GM23338 (cell line): ENCODE data around the gene DGLUCY. TPM values are rescaled to one million over a fixed set of nuclear protein-coding genes. Genes with fewer than 3 reads are reported as not detected.

ENCODE experiments used
- ATAC-seq: fragments of 200-7000 bp; cut with Tn5 transposase; 3 replicates; pipeline ENCODE4 v1.9.1; 2020
- DNase-seq: peaks from one replicate; pipeline ENCODE4 v3.0.0-alpha.2; 2015; ENCODE audit warnings: low spot score
- H2AFZ ChIP-seq: fragments of 200-600 bp; sonication (generic); 2 replicates; pipeline ENCODE4 v1.8.0; 2016; ENCODE audit warnings: antibody characterized with exemption, mild to moderate bottlenecking, moderate library complexity
- H3F3A ChIP-seq: fragments of 200-600 bp; sonication (generic); replicated peaks from 2 replicates; pipeline ENCODE4 v1.8.0; 2017; ENCODE audit warnings: antibody characterized with exemption, mixed run types, low read depth
- H3K27ac ChIP-seq: fragments of 200-600 bp; sonication (generic); 2 replicates; pipeline ENCODE4 v1.6.1; 2016; ENCODE audit warnings: low read depth
- H3K27me3 ChIP-seq: fragments of 200-600 bp; sonication (generic); 2 replicates; pipeline ENCODE4 v1.8.0; 2016; ENCODE audit warnings: mild to moderate bottlenecking, mixed run types, moderate library complexity; ENCODE audit not compliant: insufficient read depth
- H3K36me3 ChIP-seq: fragments of 200-600 bp; sonication (generic); 2 replicates; pipeline ENCODE4 v1.8.0; 2016; ENCODE audit warnings: mild to moderate bottlenecking; ENCODE audit not compliant: insufficient read depth
- H3K4me1 ChIP-seq: fragments of 200-600 bp; sonication (generic); 2 replicates; pipeline ENCODE4 v1.8.0; 2016; ENCODE audit warnings: mild to moderate bottlenecking, moderate library complexity; ENCODE audit not compliant: insufficient read depth
- H3K4me2 ChIP-seq: fragments of 200-600 bp; sonication (generic); 2 replicates; pipeline ENCODE4 v1.7.1; 2017; ENCODE audit warnings: mixed run types
- H3K4me3 ChIP-seq: fragments of 200-600 bp; sonication (generic); 2 replicates; pipeline ENCODE4 v1.6.1; 2016; ENCODE audit warnings: mixed run types
- H3K79me2 ChIP-seq: fragments of 200-600 bp; sonication (generic); replicated peaks from 2 replicates; pipeline ENCODE4 v1.8.0; 2017; ENCODE audit warnings: mild to moderate bottlenecking; ENCODE audit not compliant: insufficient read depth
- H3K9me2 ChIP-seq: fragments of 200-600 bp; sonication (generic); 2 replicates; pipeline ENCODE4 v1.8.0; 2017; ENCODE audit not compliant: insufficient read depth
- H4K20me1 ChIP-seq: fragments of 200-600 bp; sonication (generic); replicated peaks from 2 replicates; pipeline ENCODE4 v1.8.0; 2017; ENCODE audit warnings: mild to moderate bottlenecking; ENCODE audit not compliant: insufficient read depth
- H3K27ac Mint-ChIP-seq: 2 replicates; pipeline ENCODE4 v1.8.0; 2020; ENCODE audit warnings: inconsistent platforms, mild to moderate bottlenecking, moderate library complexity, mixed read lengths
- H3K27me3 Mint-ChIP-seq: 3 replicates; pipeline ENCODE4 v1.8.0; 2022; ENCODE audit warnings: low read depth, mild to moderate bottlenecking, moderate library complexity, mixed read lengths, inconsistent platforms; ENCODE audit not compliant: insufficient read depth, poor library complexity
- H3K36me3 Mint-ChIP-seq: 3 replicates; pipeline ENCODE4 v1.8.0; 2021; ENCODE audit warnings: low read depth, mild to moderate bottlenecking, inconsistent platforms, moderate library complexity, mixed read lengths
- H3K4me1 Mint-ChIP-seq: 3 replicates; pipeline ENCODE4 v1.8.0; 2020; ENCODE audit warnings: mild to moderate bottlenecking, inconsistent platforms, mixed read lengths
- H3K4me3 Mint-ChIP-seq: 3 replicates; pipeline ENCODE4 v1.8.0; 2021; ENCODE audit warnings: moderate library complexity, mild to moderate bottlenecking, inconsistent platforms, mixed read lengths
- H3K9me3 Mint-ChIP-seq: 3 replicates; pipeline ENCODE4 v1.8.0; 2020; ENCODE audit warnings: moderate library complexity, mild to moderate bottlenecking, inconsistent platforms, mixed read lengths
- CREB1 ChIP-seq: fragments of 250-450 bp; sonication (Bioruptor Pico); IDR thresholded peaks from 2 replicates; pipeline ENCODE4 v1.5.0; 2020; ENCODE audit warnings: low read depth, mild to moderate bottlenecking, moderate library complexity
- ETS1 ChIP-seq: IDR thresholded peaks from 2 replicates; pipeline ENCODE4 v1.6.1; 2016; ENCODE audit warnings: antibody characterized with exemption
- EZH2 ChIP-seq: fragments of 200-600 bp; sonication (generic); IDR thresholded peaks from one replicate; pipeline ENCODE4 v1.8.0; 2017; ENCODE audit warnings: antibody characterized with exemption, mild to moderate bottlenecking, low read depth; ENCODE audit not compliant: unreplicated experiment
- EZH2phosphoT487 ChIP-seq: fragments of 200-600 bp; sonication (generic); IDR thresholded peaks from one replicate; pipeline ENCODE4 v1.8.1; 2018; ENCODE audit warnings: antibody characterized with exemption; ENCODE audit not compliant: unreplicated experiment
- JUNB ChIP-seq: IDR thresholded peaks from one replicate; pipeline ENCODE4 v1.6.1; 2016; ENCODE audit warnings: antibody characterized with exemption; ENCODE audit not compliant: unreplicated experiment
- NANOG ChIP-seq: IDR thresholded peaks from 2 replicates; pipeline ENCODE4 v1.6.1; 2016; ENCODE audit warnings: antibody characterized with exemption, borderline replicate concordance
- POLR2AphosphoS5 ChIP-seq: IDR thresholded peaks from 2 replicates; pipeline ENCODE4 v1.6.1; 2016; ENCODE audit warnings: antibody characterized with exemption, low read depth
- STAT1 ChIP-seq: IDR thresholded peaks from one replicate; pipeline ENCODE4 v1.6.1; 2016; ENCODE audit warnings: antibody characterized with exemption; ENCODE audit not compliant: unreplicated experiment
- ZNF114 ChIP-seq: fragments of 250-450 bp; sonication (Bioruptor Pico); IDR thresholded peaks from 2 replicates; pipeline ENCODE4 v1.5.0; 2020; ENCODE audit warnings: mild to moderate bottlenecking, moderate library complexity
- ZNF331 ChIP-seq: fragments of 250-450 bp; sonication (Bioruptor Pico); IDR thresholded peaks from 2 replicates; pipeline ENCODE4 v1.5.0; 2020; ENCODE audit warnings: low read depth, mild to moderate bottlenecking, moderate library complexity
- ZNF462 ChIP-seq: fragments of 250-450 bp; sonication (Bioruptor Pico); IDR thresholded peaks from 2 replicates; pipeline ENCODE4 v1.5.0; 2020; ENCODE audit warnings: mild to moderate bottlenecking, moderate library complexity
- polyA plus RNA-seq: library from polyadenylated mRNA; unstranded; fragments of >200 nt; fragmentation: Nextera tagmentation; extraction: Ambion mirVana; gene quantifications from 2 replicates; pipeline ENCODE4 v1.2.1, GENCODE V29; 2016
- total RNA-seq: library from RNA; depleted of rRNA; stranded (reverse); fragments of >200 nt; shearing (Covaris generic); gene quantifications from 2 replicates; pipeline ENCODE4 v1.2.3, GENCODE V29; 2014
- TF ChIP-seq, protein P1 (sequence below), 2 experiments: fragments of 200-600 bp in 1 of 2; sonication (generic) in 1 of 2; conservative IDR thresholded peaks; 2 replicates each; pipeline versions ENCODE4 v1.5.1 to v1.6.1; 2016 to 2017; ENCODE audit warnings: antibody characterized with exemption in 2 of 2, low read depth in 2 of 2, mild to moderate bottlenecking in 2 of 2, moderate library complexity in 1 of 2
- TF ChIP-seq, protein P2 (sequence below): IDR thresholded peaks from one replicate; pipeline ENCODE4 v1.6.1; 2018; ENCODE audit warnings: antibody characterized with exemption; ENCODE audit not compliant: unreplicated experiment

Gene DGLUCY
- total and polyA plus RNA-seq, 2 experiments from 2014 or later, result 14.6 to 31.6 TPM

GRCh38 chr14:91108941-91109611 lies 4.8 kb upstream of the DGLUCY start:
- Histone ChIP-seq H3K27ac (no peak overlapping the region), H4K20me1 (no peaks in the 10 kb centered on the region), H2AFZ (no peak overlapping the region), H3F3A (peaks cover 7% of the 10 kb centered on the region), H3K4me1 (peaks cover 7% of the 10 kb centered on the region), H3K79me2 (no peaks in the 10 kb centered on the region), H3K36me3 (no peaks in the 10 kb centered on the region), H3K27me3 (no peaks in the 10 kb centered on the region), H3K9me2 (peaks cover 5% of the 10 kb centered on the region; the same call in 1 of the 2 replicates), H3K4me3 (no peak overlapping the region), H3K4me2 (no peak overlapping the region)
- H3K4me1 Mint-ChIP-seq, result peaks cover 25% of the 10 kb centered on the region
- ATAC-seq, result no peak
- no peak for DNase-seq
- H3K27ac Mint-ChIP-seq, result no peak overlapping the region
- H3K27me3 Mint-ChIP-seq, result peaks cover 6% of the 10 kb centered on the region
- peaks cover 4% of the 10 kb centered on the region; the same call in 2 of the 3 replicates for H3K36me3 Mint-ChIP-seq
- no peak for TF ChIP-seq ZNF462 (CRISPR knock-in tag)
- TF ChIP-seq POLR2AphosphoS5, result no peak
- TF ChIP-seq, protein P1, sequence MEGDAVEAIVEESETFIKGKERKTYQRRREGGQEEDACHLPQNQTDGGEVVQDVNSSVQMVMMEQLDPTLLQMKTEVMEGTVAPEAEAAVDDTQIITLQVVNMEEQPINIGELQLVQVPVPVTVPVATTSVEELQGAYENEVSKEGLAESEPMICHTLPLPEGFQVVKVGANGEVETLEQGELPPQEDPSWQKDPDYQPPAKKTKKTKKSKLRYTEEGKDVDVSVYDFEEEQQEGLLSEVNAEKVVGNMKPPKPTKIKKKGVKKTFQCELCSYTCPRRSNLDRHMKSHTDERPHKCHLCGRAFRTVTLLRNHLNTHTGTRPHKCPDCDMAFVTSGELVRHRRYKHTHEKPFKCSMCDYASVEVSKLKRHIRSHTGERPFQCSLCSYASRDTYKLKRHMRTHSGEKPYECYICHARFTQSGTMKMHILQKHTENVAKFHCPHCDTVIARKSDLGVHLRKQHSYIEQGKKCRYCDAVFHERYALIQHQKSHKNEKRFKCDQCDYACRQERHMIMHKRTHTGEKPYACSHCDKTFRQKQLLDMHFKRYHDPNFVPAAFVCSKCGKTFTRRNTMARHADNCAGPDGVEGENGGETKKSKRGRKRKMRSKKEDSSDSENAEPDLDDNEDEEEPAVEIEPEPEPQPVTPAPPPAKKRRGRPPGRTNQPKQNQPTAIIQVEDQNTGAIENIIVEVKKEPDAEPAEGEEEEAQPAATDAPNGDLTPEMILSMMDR (conservative IDR thresholded peaks at IDR 0.05; ENCODE audit: low read depth in 2 of 2), result no peak
- TF ChIP-seq, protein P2, sequence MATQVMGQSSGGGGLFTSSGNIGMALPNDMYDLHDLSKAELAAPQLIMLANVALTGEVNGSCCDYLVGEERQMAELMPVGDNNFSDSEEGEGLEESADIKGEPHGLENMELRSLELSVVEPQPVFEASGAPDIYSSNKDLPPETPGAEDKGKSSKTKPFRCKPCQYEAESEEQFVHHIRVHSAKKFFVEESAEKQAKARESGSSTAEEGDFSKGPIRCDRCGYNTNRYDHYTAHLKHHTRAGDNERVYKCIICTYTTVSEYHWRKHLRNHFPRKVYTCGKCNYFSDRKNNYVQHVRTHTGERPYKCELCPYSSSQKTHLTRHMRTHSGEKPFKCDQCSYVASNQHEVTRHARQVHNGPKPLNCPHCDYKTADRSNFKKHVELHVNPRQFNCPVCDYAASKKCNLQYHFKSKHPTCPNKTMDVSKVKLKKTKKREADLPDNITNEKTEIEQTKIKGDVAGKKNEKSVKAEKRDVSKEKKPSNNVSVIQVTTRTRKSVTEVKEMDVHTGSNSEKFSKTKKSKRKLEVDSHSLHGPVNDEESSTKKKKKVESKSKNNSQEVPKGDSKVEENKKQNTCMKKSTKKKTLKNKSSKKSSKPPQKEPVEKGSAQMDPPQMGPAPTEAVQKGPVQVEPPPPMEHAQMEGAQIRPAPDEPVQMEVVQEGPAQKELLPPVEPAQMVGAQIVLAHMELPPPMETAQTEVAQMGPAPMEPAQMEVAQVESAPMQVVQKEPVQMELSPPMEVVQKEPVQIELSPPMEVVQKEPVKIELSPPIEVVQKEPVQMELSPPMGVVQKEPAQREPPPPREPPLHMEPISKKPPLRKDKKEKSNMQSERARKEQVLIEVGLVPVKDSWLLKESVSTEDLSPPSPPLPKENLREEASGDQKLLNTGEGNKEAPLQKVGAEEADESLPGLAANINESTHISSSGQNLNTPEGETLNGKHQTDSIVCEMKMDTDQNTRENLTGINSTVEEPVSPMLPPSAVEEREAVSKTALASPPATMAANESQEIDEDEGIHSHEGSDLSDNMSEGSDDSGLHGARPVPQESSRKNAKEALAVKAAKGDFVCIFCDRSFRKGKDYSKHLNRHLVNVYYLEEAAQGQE, result no peak
- TF ChIP-seq ZNF331, result no peak
- no peak for TF ChIP-seq ETS1
- no peak for TF ChIP-seq STAT1
- TF ChIP-seq EZH2phosphoT487, result no peak
- TF ChIP-seq ZNF114 (CRISPR knock-in tag), result no peak
- no peak for TF ChIP-seq CREB1 (CRISPR knock-in tag)
- no peak for TF ChIP-seq EZH2
- TF ChIP-seq NANOG, result no peak
- no peak for TF ChIP-seq JUNB
- no peak overlapping the region for H3K4me3 Mint-ChIP-seq
- H3K9me3 Mint-ChIP-seq, result no peaks in the 10 kb centered on the region
